Suprapubic skin (tissue), 4 donors: ENCODE results near the gene SORCS2.

Experiments used
- EP300 ChIP-seq: sonication (generic); formaldehyde crosslinking; IDR thresholded peaks from one replicate; pipeline ENCODE4 v1.6.1; 2017; ENCODE audit warnings: antibody characterized with exemption
- POLR2A ChIP-seq, 2 donors: fragments of 450-650 bp; IDR thresholded peaks; one replicate each; pipeline ENCODE4 v1.6.1; 2017; ENCODE audit warnings: antibody characterized with exemption in 2 of 2, mild to moderate bottlenecking in 2 of 2, moderate library complexity in 2 of 2
- POLR2AphosphoS5 ChIP-seq, 3 donors: sonication (generic); formaldehyde crosslinking; IDR thresholded peaks; one replicate each; pipeline ENCODE4 v1.6.1; 2017; ENCODE audit warnings: antibody characterized with exemption in 3 of 3
- TF ChIP-seq, protein P1 (sequence below), 2 donors: fragments of 200-600 bp in 1 of 2; fragments of 450-650 bp in 1 of 2; sonication (generic) in 1 of 2; IDR thresholded peaks; one replicate each; pipeline ENCODE4 v1.5.1; 2016 to 2019; ENCODE audit warnings: antibody characterized with exemption in 2 of 2, mild to moderate bottlenecking in 1 of 2, moderate library complexity in 1 of 2

DNA sequence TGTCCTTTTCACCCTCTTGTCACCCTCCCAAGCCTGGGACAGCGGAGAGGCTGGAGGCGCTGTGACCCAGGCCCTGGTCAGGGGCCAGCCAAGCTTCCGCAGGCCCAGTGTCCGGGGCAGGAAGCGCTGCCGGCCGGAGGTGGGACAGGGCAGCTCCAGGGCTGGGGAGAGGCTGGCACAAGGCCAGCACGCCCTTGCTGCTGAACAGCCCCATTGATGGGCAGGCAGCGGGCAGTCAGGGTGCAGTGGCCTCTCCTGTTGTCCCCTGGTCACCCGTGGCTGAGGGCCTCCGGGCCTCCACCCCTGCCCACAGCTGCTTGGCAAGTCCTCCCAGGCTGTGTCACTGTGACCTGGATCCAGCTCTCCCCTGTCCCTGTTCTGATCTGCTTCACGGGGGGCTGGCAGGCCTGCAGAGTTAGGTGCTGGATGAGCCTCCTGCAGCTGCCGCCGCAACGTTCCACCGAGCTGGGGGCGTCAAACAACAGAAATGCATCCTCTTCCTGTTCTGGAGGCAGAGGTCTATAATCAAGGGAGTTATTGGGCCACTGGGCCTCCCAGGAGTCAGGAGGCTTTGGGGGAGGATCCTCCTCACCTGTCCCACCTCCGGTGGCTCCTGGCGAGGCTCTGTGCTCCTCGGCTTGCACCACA, 134.5 kb downstream of the SORCS2 start:
- TF ChIP-seq, protein P1, sequence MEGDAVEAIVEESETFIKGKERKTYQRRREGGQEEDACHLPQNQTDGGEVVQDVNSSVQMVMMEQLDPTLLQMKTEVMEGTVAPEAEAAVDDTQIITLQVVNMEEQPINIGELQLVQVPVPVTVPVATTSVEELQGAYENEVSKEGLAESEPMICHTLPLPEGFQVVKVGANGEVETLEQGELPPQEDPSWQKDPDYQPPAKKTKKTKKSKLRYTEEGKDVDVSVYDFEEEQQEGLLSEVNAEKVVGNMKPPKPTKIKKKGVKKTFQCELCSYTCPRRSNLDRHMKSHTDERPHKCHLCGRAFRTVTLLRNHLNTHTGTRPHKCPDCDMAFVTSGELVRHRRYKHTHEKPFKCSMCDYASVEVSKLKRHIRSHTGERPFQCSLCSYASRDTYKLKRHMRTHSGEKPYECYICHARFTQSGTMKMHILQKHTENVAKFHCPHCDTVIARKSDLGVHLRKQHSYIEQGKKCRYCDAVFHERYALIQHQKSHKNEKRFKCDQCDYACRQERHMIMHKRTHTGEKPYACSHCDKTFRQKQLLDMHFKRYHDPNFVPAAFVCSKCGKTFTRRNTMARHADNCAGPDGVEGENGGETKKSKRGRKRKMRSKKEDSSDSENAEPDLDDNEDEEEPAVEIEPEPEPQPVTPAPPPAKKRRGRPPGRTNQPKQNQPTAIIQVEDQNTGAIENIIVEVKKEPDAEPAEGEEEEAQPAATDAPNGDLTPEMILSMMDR (IDR thresholded peaks at IDR 0.05) = no peak
- TF ChIP-seq POLR2A (IDR thresholded peaks at IDR 0.05) (no peak), EP300 (no peak), POLR2AphosphoS5 (IDR thresholded peaks at IDR 0.05) (no peak)
